ENCODE data around the gene ODC1.
"Not testable (repeated sequence)": the region's sequence is repeated elsewhere in the genome, so short reads cannot be mapped to it uniquely, and the experiment has no call there.

The ODC1 gene

GRCh38 chr2:10452312-10452711 is 4.2 kb upstream of the ODC1 start:
- no peak for DNase-seq

GRCh38 chr2:10451819-10452218 is 3.7 kb upstream of the ODC1 start:
- DNase-seq: no peak

GRCh38 chr2:10449838-10450691 is 1.9 kb upstream of the ODC1 start:
- DNase-seq: no peak

- no peak for DNase-seq
Observed at GRCh38 chr2:10449486-10449831, 1.3 kb upstream of the ODC1 start.

GRCh38 chr2:10448576-10449485 is 704 bp upstream of the ODC1 start:
- peak; percentile 95 for DNase-seq

- peak; percentile 49 for DNase-seq
Observed at GRCh38 chr2:10447300-10447894, 730 bp downstream of the ODC1 start.

- no peak for DNase-seq
Observed at GRCh38 chr2:10446631-10447030, 1.5 kb downstream of the ODC1 start.

- no peak for DNase-seq
Observed at GRCh38 chr2:10444463-10444862, 3.7 kb downstream of the ODC1 start.

- DNase-seq: not testable (repeated sequence)
Observed at GRCh38 chr2:10442469-10443126, 5.5 kb downstream of the ODC1 start.

- DNase-seq: no peak
Observed at GRCh38 chr2:10441948-10442347, 6.2 kb downstream of the ODC1 start.

- no peak for DNase-seq
Observed at GRCh38 chr2:10440736-10441135, 7.4 kb downstream of the ODC1 start.

GRCh38 chr2:10439971-10440370 is 8.2 kb downstream of the ODC1 start:
- DNase-seq: no peak

GRCh38 chr2:10439185-10439879 is 8.8 kb downstream of the ODC1 start:
- DNase-seq: no peak

- DNase-seq: no peak
Observed at GRCh38 chr2:10438688-10439087, 9.4 kb downstream of the ODC1 start.

GRCh38 chr2:10437806-10438205 is 10.3 kb downstream of the ODC1 start:
- no peak for DNase-seq

GRCh38 chr2:10436583-10437110 is 11.5 kb downstream of the ODC1 start:
- DNase-seq: no peak

GRCh38 chr2:10435820-10436204 is 12.3 kb downstream of the ODC1 start:
- no peak for DNase-seq

- peak; percentile 80 for DNase-seq
Observed at GRCh38 chr2:10434886-10435819, 13.0 kb downstream of the ODC1 start.

- no peak for DNase-seq
Observed at GRCh38 chr2:10433947-10434885, 13.9 kb downstream of the ODC1 start.
